ENCODE data around the gene FAM25G. TPM values are rescaled to one million over a fixed set of nuclear protein-coding genes. Genes with fewer than 3 reads are reported as not detected.

Gene FAM25G
- total and polyA plus RNA-seq, 9 of the 15 experiments (the other 6 are each of a cell fraction or from before 2014, with no cell fraction given): not detected

- no peaks in the 10 kb centered on the region for H3K9me3 ChIP-seq (replicated peaks; ENCODE audit: control insufficient read depth, insufficient read depth, low read depth, low read length)
- no peaks in the 10 kb centered on the region for H4K20me1 ChIP-seq (replicated peaks; ENCODE audit: control insufficient read depth, insufficient read depth, low read length)
- CTCF ChIA-PET (ENCODE audit: low intra/inter-chr PET ratio): no interaction called here
- no TSS peak for BruUV-seq (replicated peaks)
- H3K9me1 ChIP-seq (ENCODE audit: control insufficient read depth, insufficient read depth, low read length): no peaks in the 10 kb centered on the region
- H3K4me3 ChIP-seq: no peak overlapping the region
- no peaks in the 10 kb centered on the region for H3K4me1 ChIP-seq (replicated peaks in 1 of 2; ENCODE audit: control insufficient read depth in 2 of 2, insufficient read depth in 2 of 2, low read length in 2 of 2)
- TF ChIP-seq ZNF263 (CRISPR knock-in tag; IDR thresholded peaks at IDR 0.05; ENCODE audit: borderline replicate concordance) (peak; percentile 53; the same call in 1 of the 2 replicates), ZNF124 (CRISPR knock-in tag; IDR thresholded peaks at IDR 0.05) (no peak), CTCFL (IDR thresholded peaks at IDR 0.05; ENCODE audit: borderline replicate concordance, insufficient read depth, low read depth, low read length, poor library complexity, severe bottlenecking) (peak; percentile 6)
- FAIRE-seq (no peak), DNase-seq (ENCODE audit: extremely low read depth in 1 of 4, low spot score in 3 of 4) (peak in 2 of 4 experiments; percentile 17 to 36), ATAC-seq (peak; percentile 86)
- POLR2A ChIA-PET: interaction anchor here (0.9 to 1.1 kb wide), 2 partner anchors 8 kb away, joined by 3 read pairs; no protein-coding TSS in a partner anchor
- no peak overlapping the region for H3K4me2 ChIP-seq (ENCODE audit: insufficient read depth, low read length)
- no peaks in the 10 kb centered on the region for H3K79me2 ChIP-seq (ENCODE audit: control insufficient read depth, insufficient read depth, low read length)
- no peak overlapping the region for H3K27ac ChIP-seq (ENCODE audit: extremely low read depth, low read depth, low read length)
- in situ Hi-C loops (cut with MboI): loop anchor here (25.0 kb wide), 1 partner anchor 120 kb away; no protein-coding TSS in a partner anchor
- intact Hi-C loops (cut with micrococcal nuclease): no loop called here
- peak overlapping the region; percentile 41; the same call in 1 of the 2 replicates for H2AFZ ChIP-seq (ENCODE audit: low read depth, low read length)
- no peaks in the 10 kb centered on the region for H3K36me3 ChIP-seq (ENCODE audit: control insufficient read depth, insufficient read depth, low read length)
- H3K27me3 ChIP-seq (ENCODE audit: control insufficient read depth in 2 of 2, insufficient read depth in 2 of 2, low read length in 2 of 2): peaks cover 5 to 10% of the 10 kb centered on the region in 2 experiments; a peak in 3 of 5 replicates
- WGBS (ENCODE audit: insufficient coverage, low coverage, missing lambda C conversion rate): 1% methylated on average over 4 of the region's 4 CpGs
- H3K9ac ChIP-seq (ENCODE audit: insufficient read depth in 1 of 2, low read depth in 2 of 2, low read length in 2 of 2): no peak overlapping the region
Measured at GRCh38 chr10:47441938-47442337, 49.6 kb downstream of the FAM25G start.

All from K562 (cell line).